ENCODE measurements around the gene ZNF426.

Gene ZNF426

GRCh38 chr19:9494096-9494495, 44.3 kb downstream of the ZNF426 start:
- Histone ChIP-seq H3K4me3 (ENCODE audit: extremely low read depth, insufficient read depth, low read length, poor library complexity, severe bottlenecking) (no peak overlapping the region), H3K4me1 (ENCODE audit: control insufficient read depth, insufficient read depth, low read length, poor library complexity, severe bottlenecking) (no peaks in the 10 kb centered on the region), H3K9me3 (ENCODE audit: control insufficient read depth, low read length) (peaks cover 28% of the 10 kb centered on the region), H3K36me3 (ENCODE audit: control insufficient read depth, insufficient read depth, low read length) (no peaks in the 10 kb centered on the region), H3K27ac (ENCODE audit: low read depth, low read length, severe bottlenecking) (no peak overlapping the region)
- WGBS, 2 experiments (ENCODE audit: insufficient coverage in 2 of 2), result 80% methylated on average over 1 of the region's 2 CpGs; no CpG with 5 or more reads in 1 of the 2 experiments

GRCh38 chr19:9487016-9487415, 51.4 kb downstream of the ZNF426 start:
- WGBS, 2 experiments (ENCODE audit: insufficient coverage in 2 of 2), result 65% methylated on average over 2 of the region's 2 CpGs; no CpG with 5 or more reads in 1 of the 2 experiments
- Histone ChIP-seq H3K27ac (ENCODE audit: low read depth, low read length, severe bottlenecking) (no peak overlapping the region), H3K4me1 (ENCODE audit: control insufficient read depth, insufficient read depth, low read length, poor library complexity, severe bottlenecking) (no peaks in the 10 kb centered on the region), H3K9me3 (ENCODE audit: control insufficient read depth, low read length) (peaks cover 34% of the 10 kb centered on the region), H3K4me3 (ENCODE audit: extremely low read depth, insufficient read depth, low read length, poor library complexity, severe bottlenecking) (no peak overlapping the region), H3K36me3 (ENCODE audit: control insufficient read depth, insufficient read depth, low read length) (no peaks in the 10 kb centered on the region)

GRCh38 chr19:9485140-9485539, 53.3 kb downstream of the ZNF426 start:
- Histone ChIP-seq H3K27ac (ENCODE audit: low read depth, low read length, severe bottlenecking) (no peak overlapping the region), H3K36me3 (ENCODE audit: control insufficient read depth, insufficient read depth, low read length) (no peaks in the 10 kb centered on the region), H3K4me1 (ENCODE audit: control insufficient read depth, insufficient read depth, low read length, poor library complexity, severe bottlenecking) (no peaks in the 10 kb centered on the region), H3K9me3 (ENCODE audit: control insufficient read depth, low read length) (peaks cover 36% of the 10 kb centered on the region), H3K4me3 (ENCODE audit: extremely low read depth, insufficient read depth, low read length, poor library complexity, severe bottlenecking) (no peak overlapping the region)
- 40 to 67% methylated on average over 1 of the region's 2 CpGs for WGBS, 2 experiments (ENCODE audit: insufficient coverage in 2 of 2)

- no peaks in the 10 kb centered on the region for H3K4me1 ChIP-seq (ENCODE audit: control insufficient read depth, insufficient read depth, low read length, poor library complexity, severe bottlenecking)
- H3K36me3 ChIP-seq (ENCODE audit: control insufficient read depth, insufficient read depth, low read length), result no peaks in the 10 kb centered on the region
- no peak overlapping the region for H3K4me3 ChIP-seq (ENCODE audit: extremely low read depth, insufficient read depth, low read length, poor library complexity, severe bottlenecking)
- H3K9me3 ChIP-seq (ENCODE audit: control insufficient read depth, low read length), result peaks cover 51% of the 10 kb centered on the region
- no peak overlapping the region for H3K27ac ChIP-seq (ENCODE audit: low read depth, low read length, severe bottlenecking)
These were observed 63.5 kb downstream of the ZNF426 start for GRCh38 chr19:9474975-9475374.

Data from mesodermal cell (in vitro differentiated cells).